ENCODE data around the gene KHNYN.
A peak's percentile ranks its signal among the peaks of the same experiment; 100 is the strongest.

KHNYN gene

GRCh38 chr14:24436355-24437019 lies 6.7 kb downstream of the KHNYN start:
- Histone ChIP-seq H3K4me3 (ENCODE audit: low read depth, low read length, poor library complexity, severe bottlenecking) (no peak overlapping the region), H3F3A (ENCODE audit: insufficient read depth, low read length) (no peaks in the 10 kb centered on the region; the same call in 1 of the 2 replicates), H3K9me3 (ENCODE audit: low read length) (no peaks in the 10 kb centered on the region), H3K4me1 (ENCODE audit: insufficient read depth, low read length, severe bottlenecking) (peaks cover 42% of the 10 kb centered on the region), H3K79me2 (ENCODE audit: insufficient read depth, low read length) (0 out of 2 replicates have a peak, but pooled peaks cover 2% of the 10 kb centered on the region), H3K4me2 (ENCODE audit: low read length) (no peak overlapping the region), H2AFZ (ENCODE audit: low read length) (no peak overlapping the region), H3K27me3 (ENCODE audit: insufficient read depth, low read length) (no peaks in the 10 kb centered on the region), H3K36me3 (ENCODE audit: insufficient read depth, low read length) (peaks cover 82% of the 10 kb centered on the region), H3K27ac (ENCODE audit: low read depth, low read length, poor library complexity, severe bottlenecking) (no peak overlapping the region), H3K9ac (ENCODE audit: low read length) (no peak overlapping the region), H4K20me1 (ENCODE audit: insufficient read depth, low read length) (no peaks in the 10 kb centered on the region), H3K9me2 (ENCODE audit: low read depth, low read length) (no peaks in the 10 kb centered on the region)
- TF ChIP-seq CTCF (IDR thresholded peaks at IDR 0.05; ENCODE audit: low read length) (peak; percentile 81), EZH2 (IDR thresholded peaks at IDR 0.05; ENCODE audit: borderline replicate concordance, low read length) (no peak)

- peaks cover 40% of the 10 kb centered on the region for H3K4me1 ChIP-seq (ENCODE audit: insufficient read depth, low read length, severe bottlenecking)
- H3F3A ChIP-seq (ENCODE audit: insufficient read depth, low read length), result no peaks in the 10 kb centered on the region; the same call in 1 of the 2 replicates
- H3K9me3 ChIP-seq (ENCODE audit: low read length), result no peaks in the 10 kb centered on the region
- no peaks in the 10 kb centered on the region for H3K9me2 ChIP-seq (ENCODE audit: low read depth, low read length)
- H3K36me3 ChIP-seq (ENCODE audit: insufficient read depth, low read length), result peaks cover 81% of the 10 kb centered on the region
- H3K27ac ChIP-seq (ENCODE audit: low read depth, low read length, poor library complexity, severe bottlenecking), result peak overlapping the region; percentile 62
- H3K9ac ChIP-seq (ENCODE audit: low read length), result no peak overlapping the region; the same call in 1 of the 2 replicates
- no peak for TF ChIP-seq EZH2 (IDR thresholded peaks at IDR 0.05; ENCODE audit: borderline replicate concordance, low read length)
- no peak; the same call in 1 of the 2 replicates for TF ChIP-seq CTCF (IDR thresholded peaks at IDR 0.05; ENCODE audit: low read length)
- no peaks in the 10 kb centered on the region for H4K20me1 ChIP-seq (ENCODE audit: insufficient read depth, low read length)
- 0 out of 2 replicates have a peak, but pooled peaks cover 6% of the 10 kb centered on the region for H3K79me2 ChIP-seq (ENCODE audit: insufficient read depth, low read length)
- no peak overlapping the region for H3K4me2 ChIP-seq (ENCODE audit: low read length)
- H2AFZ ChIP-seq (ENCODE audit: low read length), result no peak overlapping the region
- no peaks in the 10 kb centered on the region for H3K27me3 ChIP-seq (ENCODE audit: insufficient read depth, low read length)
- no peak overlapping the region for H3K4me3 ChIP-seq (ENCODE audit: low read depth, low read length, poor library complexity, severe bottlenecking)
Observed at GRCh38 chr14:24437020-24437735, 7.4 kb downstream of the KHNYN start.

- no peak overlapping the region; the same call in 1 of the 2 replicates for H3K9ac ChIP-seq (ENCODE audit: low read length)
- peaks cover 75% of the 10 kb centered on the region for H3K36me3 ChIP-seq (ENCODE audit: insufficient read depth, low read length)
- H3K9me2 ChIP-seq (ENCODE audit: low read depth, low read length), result no peaks in the 10 kb centered on the region
- peaks cover 37% of the 10 kb centered on the region for H3K4me1 ChIP-seq (ENCODE audit: insufficient read depth, low read length, severe bottlenecking)
- no peak overlapping the region for H3K4me3 ChIP-seq (ENCODE audit: low read depth, low read length, poor library complexity, severe bottlenecking)
- no peaks in the 10 kb centered on the region for H4K20me1 ChIP-seq (ENCODE audit: insufficient read depth, low read length)
- H3K9me3 ChIP-seq (ENCODE audit: low read length), result no peaks in the 10 kb centered on the region
- peak overlapping the region; percentile 62 for H3K27ac ChIP-seq (ENCODE audit: low read depth, low read length, poor library complexity, severe bottlenecking)
- H3K27me3 ChIP-seq (ENCODE audit: insufficient read depth, low read length), result no peaks in the 10 kb centered on the region
- H3K4me2 ChIP-seq (ENCODE audit: low read length), result no peak overlapping the region
- H2AFZ ChIP-seq (ENCODE audit: low read length), result no peak overlapping the region
- H3F3A ChIP-seq (ENCODE audit: insufficient read depth, low read length), result no peaks in the 10 kb centered on the region; the same call in 1 of the 2 replicates
- 0 out of 2 replicates have a peak, but pooled peaks cover 6% of the 10 kb centered on the region for H3K79me2 ChIP-seq (ENCODE audit: insufficient read depth, low read length)
- TF ChIP-seq EZH2 (IDR thresholded peaks at IDR 0.05; ENCODE audit: borderline replicate concordance, low read length) (no peak), CTCF (IDR thresholded peaks at IDR 0.05; ENCODE audit: low read length) (no peak)
Observed at GRCh38 chr14:24437736-24438067, 7.9 kb downstream of the KHNYN start.

Measured in OCI-LY1 (cell line).